PC-9 (cell line): ENCODE results near the gene SGK1.

Source experiments
- EZH2 ChIP-seq: fragments of 200-600 bp; sonication (generic); IDR thresholded peaks from 2 replicates; pipeline ENCODE4 v1.8.0; 2017; ENCODE audit warnings: antibody characterized with exemption, low read depth
- TF ChIP-seq, protein P1 (sequence below): fragments of 200-600 bp; sonication (generic); conservative IDR thresholded peaks from 2 replicates; pipeline ENCODE4 v1.6.1; 2017; ENCODE audit warnings: mixed run types, antibody characterized with exemption, mild to moderate bottlenecking, moderate library complexity

DNA sequence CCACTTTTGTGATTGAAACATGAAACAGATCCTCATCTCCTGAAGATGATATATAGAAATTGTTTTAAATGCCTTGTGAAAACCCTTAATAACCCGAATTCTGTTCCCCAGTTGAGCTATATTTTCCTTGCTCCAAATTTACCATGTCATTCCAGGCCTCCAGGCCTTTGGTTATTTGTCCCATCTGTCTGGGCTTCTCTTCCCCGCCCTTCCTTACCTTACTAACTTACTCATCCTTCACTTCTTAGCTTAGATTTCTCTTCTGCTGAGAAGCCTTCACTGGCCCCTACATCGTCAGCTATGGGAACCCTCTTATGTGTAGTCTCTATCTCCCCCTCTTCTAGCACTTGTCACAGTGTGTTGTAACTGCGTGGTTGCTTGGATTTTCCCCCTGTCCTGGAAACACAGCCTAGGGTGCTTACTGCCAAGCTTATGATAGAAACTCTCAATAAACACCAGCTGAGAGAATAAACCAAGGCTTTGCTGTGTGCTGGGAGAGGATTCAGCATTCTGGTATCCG lies 68.6 kb downstream of the SGK1 start:
- TF ChIP-seq, protein P1, sequence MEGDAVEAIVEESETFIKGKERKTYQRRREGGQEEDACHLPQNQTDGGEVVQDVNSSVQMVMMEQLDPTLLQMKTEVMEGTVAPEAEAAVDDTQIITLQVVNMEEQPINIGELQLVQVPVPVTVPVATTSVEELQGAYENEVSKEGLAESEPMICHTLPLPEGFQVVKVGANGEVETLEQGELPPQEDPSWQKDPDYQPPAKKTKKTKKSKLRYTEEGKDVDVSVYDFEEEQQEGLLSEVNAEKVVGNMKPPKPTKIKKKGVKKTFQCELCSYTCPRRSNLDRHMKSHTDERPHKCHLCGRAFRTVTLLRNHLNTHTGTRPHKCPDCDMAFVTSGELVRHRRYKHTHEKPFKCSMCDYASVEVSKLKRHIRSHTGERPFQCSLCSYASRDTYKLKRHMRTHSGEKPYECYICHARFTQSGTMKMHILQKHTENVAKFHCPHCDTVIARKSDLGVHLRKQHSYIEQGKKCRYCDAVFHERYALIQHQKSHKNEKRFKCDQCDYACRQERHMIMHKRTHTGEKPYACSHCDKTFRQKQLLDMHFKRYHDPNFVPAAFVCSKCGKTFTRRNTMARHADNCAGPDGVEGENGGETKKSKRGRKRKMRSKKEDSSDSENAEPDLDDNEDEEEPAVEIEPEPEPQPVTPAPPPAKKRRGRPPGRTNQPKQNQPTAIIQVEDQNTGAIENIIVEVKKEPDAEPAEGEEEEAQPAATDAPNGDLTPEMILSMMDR: no peak
- TF ChIP-seq EZH2: no peak
